GM19035 (cell line): ENCODE measurements around the gene COPB1.

Source experiments
- ATAC-seq: cut with Tn5 transposase; IDR thresholded peaks from one replicate; pipeline ENCODE4 v1.9.1; 2021; ENCODE audit not compliant: unreplicated experiment

Gene COPB1

DNA sequence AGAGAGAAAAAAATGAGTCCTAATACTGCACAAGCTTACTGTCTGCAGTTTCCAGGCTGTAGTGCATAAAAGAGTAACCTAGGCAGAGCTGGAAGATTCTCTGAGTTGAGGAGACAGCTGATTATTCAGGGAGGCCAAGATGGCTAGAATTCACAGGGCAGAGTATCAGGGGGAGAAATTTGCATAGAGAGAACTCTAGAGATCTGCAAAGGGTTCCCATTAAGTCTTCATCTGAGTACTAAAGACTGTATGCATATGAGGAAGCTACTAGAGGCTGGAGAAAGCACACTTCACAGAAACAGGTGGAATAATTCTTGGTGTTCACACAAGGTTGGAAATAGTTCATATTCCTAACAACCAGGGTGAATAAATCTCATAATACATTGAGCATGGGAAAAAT lies 74.0 kb downstream of the COPB1 start:
- no peak for ATAC-seq

DNA sequence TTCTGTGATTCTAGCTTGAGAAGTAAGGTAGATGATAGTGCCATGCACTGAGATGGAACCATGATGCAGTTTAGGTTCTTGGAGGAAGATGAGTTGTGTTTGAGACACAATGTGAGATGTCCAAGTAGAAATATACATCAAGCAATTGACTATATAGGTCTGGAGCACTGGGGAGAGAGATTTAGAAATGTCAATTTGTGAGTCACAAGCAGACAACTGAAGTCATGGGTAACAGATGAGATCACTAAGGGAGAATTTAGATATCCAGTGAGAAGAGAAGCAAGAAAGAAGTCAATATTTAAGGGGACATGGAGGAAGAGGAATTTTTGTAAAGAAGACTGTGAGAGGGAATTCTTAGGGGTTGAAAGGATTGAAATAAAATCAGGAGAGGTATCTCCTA lies 75.5 kb downstream of the COPB1 start:
- ATAC-seq: no peak

DNA sequence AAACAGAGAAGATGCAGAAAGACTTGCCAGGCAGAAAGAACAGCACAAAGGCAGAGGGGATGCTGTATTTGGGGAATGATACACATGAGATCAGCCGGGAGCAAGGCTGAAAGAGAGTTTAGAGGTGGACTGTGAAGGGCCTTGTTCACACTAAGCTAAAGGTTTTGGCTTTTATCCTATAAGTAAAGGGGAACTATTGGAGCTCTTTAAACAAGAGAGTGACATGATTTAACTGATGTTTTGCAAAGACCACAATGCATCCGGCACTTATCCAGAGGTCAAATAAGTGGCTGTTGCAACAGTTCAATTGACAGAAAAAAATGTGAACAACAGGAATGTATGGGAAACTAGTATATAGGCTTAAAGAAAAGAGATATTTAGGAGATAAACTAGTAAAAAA lies 76.0 kb downstream of the COPB1 start:
- no peak for ATAC-seq

DNA sequence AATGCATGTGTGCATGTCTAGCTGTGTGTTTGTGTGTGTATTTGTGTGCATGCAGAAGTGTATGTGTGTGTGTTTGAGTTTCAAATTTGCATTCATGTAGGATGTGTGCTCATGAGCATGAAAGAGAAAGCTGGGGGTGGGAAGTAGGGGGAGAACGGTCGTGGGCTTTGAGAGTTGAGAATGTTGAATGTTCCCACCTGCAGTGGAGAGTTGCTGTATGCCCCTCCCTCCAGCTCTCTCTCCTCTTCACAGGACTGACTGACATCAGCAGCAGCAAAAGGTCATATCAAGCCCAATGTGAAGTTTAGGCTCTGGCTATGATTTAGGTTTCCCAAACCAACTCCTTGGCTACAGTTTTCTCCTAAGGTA lies 76.8 kb downstream of the COPB1 start:
- ATAC-seq: no peak

DNA sequence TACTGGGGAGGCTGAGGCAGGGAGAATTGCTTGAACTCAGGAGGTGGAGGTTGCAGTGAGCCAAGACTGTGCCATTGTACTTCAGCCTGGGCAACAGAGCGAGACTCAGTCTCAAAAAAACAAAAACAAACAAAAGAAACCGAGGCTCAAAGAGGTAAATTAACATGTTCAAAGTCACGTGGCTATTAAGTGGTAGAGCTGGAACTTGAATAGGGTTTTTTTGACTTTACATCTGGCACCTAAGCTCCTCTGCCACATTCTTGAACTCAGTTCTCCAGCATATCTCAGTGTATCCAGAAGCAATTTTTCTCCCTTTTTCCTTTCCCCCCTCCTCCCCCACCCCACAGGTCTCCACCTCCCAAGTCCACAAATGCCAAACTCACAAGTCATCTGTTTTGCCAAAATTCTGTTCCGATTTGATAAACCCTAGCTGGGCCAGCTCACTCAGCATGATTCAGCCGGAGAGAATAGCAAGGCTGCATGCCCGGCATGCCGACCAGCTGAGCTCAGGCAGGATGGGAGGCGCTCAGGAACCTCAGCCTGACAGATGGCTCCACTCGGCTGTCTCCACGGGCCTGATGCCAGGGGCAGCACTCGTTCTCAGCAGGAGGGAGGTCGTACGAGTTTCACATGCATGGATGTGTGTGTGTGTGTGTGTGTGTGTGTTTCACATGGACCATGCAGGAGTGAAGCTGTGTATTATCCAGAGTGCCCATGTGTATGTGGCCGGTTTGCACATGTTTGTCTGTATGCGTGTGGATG lies 77.4 kb downstream of the COPB1 start:
- ATAC-seq: no peak

DNA sequence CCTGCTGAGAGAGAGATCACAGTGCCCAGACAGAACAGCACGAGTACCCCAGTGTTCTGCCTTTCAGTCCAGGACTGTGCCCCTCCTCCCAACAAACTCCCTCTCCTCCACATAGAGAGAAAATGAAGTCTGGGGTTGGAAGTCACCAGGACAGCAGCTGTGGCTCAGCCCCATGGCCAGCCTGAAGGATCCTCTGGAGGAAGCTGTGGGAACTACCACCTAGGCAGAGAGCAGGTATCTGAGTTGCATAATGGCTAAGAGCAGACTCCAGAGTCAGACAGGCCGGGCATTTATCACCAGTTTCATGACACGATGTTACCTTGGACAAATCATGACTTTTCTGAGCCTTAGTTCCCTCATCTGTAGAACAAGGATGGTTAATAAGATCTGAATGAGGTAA lies 79.4 kb downstream of the COPB1 start:
- ATAC-seq: no peak

DNA sequence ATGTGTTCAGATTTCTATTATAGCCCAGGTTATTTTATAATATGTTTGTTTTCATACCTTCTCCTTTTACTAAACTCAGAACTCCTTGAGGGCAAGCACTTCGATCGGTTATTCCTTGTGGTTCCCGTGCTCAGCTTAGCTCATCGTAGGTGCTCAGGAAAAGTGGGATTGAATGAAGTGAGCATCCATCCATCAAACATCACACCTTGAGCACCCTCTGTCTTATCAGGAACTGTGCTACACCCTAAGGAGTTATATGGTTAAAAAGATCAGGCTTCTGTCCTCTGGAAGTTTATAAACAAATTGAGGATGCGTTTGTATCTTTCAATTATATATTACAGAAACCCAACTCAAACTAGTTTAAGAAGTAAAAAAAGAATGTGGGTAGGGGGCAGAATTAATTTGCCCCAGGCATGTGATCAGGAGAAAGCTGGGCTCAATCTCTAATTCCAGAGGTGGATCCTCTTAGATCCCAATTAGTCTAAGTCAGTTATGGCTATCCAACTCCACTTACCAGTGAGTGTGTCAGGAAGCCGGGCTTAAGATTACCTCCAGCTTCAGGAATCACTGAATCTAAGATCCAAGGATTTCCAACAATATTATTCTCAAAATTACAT lies 80.7 kb downstream of the COPB1 start:
- ATAC-seq: no peak

DNA sequence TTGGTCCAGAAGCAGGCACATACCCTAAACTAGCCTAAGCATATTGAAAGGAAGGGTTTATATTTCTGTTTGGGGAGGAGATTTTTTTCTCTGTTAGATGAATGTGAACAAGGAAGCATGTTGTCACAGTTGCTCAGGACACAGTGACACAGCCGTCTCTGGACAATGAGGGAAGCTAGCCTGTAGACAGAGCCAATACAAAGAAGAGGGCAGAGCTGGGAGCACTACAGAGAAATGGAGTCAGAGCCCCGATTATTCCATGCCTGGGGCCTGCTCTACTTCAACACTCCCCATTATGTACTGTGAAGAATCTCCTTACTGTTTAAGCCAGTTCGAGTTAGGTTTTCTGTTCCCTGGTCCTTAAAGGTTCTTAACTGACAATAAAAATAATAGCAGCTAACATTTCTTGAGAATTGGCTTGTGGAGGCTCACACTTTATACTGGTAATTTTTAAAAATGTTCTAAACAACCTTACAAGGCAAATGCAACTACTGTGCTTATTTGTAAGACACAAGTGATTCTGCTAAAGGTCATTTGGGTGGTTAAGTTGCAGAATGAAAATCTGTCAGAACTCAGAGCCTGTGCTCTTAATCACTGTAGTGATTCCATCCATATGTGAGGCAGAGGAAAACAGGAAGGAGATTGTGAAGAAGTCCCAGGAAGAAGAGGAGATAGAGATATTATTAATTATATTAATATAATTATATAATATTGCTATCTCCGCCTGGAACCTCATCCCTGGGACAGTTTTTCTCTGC lies 81.8 kb downstream of the COPB1 start:
- no peak for ATAC-seq

DNA sequence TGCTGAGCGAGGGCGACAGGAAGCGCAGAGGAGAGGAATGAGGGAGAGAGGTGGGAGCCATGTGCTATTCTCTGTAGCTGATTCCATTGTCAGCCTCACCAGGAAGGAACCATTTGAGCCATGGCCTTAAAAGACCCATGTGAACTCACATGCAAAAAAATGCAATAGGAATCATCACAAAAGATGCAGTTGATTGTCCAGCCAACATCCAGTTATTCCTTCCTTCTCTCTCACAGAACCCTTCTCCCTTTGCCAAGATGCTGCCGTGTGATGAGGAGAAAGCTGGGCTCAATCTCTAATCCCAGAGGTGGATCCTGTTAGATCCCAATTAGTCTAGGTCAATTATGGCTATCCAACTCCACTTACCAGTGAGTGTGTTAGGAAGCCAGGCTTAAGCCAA lies 82.4 kb downstream of the COPB1 start:
- ATAC-seq: no peak

DNA sequence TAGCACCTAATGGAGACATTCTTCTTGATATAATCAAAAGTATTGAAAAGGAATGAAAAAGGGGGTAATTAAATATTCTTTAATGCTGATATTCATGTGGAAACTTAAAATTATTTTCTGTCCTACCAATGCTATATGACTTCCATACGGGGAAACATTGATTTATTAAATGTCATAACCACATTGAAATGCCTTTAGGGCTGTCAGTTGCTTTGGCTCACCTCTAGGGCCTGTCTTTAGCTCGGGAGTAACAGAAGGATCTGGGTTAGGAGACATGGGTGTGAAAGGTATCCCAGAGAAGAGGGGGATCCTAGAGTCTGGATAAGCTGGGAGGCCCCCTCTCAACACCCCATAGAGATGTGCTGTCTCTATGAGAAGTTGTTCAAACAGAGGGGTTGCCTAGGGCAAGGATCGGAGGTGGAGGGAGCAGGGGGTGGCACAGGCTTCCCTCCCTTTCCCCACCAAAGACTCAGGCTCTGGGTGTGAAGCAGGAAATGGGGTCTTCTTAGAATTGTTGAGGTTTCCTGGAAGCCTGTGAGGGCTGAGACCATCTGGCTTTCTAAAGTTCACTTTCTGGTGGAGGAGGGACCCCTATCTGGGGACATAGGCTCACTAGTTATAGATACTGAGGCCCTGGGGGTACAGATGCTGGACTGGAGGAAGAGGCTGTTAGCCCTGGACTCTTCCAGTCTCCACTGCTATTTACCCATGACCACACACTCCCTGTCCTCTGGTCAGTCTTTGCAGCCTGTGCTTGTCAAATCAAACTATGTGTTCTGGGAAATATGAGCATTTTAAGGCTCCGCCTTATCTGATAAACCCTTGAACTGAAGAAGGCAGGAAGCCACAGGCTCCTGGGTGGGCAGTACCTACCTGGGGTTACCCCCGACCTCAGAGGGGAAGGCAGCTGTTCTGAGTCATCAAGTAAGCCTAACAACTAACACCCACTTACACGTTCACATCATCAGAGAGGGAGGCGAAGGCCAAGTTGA lies 84.8 kb downstream of the COPB1 start:
- ATAC-seq: peak; percentile 78

DNA sequence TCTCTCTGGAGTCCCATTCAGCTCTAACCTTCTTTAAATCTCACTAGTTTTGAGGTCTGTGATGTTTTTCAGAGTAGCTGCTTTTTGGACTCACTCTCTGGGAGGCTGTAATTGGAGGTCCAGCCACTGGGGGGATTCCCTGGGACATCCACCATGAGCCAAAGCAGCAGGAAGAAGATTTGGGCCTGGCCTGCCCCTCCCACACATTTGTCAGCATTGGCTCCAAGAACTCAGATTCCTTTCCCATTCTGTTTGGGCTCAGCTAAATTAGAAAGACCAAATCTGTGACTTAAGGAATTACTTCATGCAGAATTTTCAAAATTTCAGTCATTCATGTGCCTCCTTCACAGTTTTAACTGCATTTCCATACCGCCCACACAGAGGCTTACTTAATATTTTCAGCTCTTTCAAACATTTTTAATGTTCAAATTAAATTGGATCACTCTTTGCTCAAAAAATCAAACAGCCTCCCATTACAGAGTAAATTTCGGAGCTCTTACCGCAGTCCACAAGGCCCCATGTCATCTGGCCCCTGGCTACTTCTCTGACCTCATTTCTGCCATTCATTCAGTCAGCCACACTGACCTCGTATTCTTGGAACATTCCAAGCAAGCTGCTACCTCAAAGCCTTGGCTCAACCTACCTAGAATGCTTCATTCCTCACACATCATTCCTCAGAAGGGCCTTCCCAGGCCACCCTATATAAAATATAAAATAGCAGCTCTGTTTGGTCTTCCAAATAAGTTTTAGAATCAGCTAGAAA lies 86.1 kb downstream of the COPB1 start:
- no peak for ATAC-seq

DNA sequence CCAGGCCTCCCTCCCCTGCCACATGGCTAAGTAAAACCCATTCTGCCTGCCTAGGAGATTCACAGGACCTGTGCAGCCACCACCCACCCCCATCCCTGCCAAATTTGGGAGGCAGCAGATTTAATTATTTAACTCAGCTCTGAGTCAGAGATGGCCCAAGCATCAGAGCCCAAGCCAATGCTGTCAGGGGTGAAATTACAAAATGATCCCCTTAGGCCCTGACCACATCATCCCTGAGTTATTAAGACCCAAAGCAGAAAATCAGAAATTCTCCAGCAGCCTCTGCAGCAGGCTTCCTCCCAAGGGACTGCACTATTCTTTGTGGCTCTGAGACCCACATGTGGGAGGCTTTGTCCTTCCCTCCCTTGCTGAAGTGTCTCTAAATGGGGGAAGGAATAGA lies 87.8 kb downstream of the COPB1 start:
- ATAC-seq: no peak

DNA sequence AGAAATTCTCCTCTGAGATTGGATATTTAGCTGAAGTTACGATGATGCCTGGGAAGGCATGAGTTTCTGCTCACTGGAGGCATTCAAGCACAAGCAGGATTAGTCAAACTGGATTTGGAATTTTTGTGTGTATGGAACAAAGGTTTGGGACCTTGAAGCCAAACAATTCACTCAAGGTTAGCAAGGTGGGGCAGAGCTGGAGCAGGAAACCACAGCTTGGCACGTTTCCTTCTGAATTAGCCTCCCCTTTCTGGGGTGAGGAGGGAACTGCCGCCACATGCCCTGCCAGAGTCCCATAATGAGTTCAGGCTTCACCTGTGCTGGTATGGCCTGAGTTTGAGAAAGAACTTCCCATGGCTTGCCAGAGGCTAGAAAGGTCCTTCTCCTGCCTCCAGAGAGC lies 89.7 kb downstream of the COPB1 start:
- ATAC-seq: no peak

DNA sequence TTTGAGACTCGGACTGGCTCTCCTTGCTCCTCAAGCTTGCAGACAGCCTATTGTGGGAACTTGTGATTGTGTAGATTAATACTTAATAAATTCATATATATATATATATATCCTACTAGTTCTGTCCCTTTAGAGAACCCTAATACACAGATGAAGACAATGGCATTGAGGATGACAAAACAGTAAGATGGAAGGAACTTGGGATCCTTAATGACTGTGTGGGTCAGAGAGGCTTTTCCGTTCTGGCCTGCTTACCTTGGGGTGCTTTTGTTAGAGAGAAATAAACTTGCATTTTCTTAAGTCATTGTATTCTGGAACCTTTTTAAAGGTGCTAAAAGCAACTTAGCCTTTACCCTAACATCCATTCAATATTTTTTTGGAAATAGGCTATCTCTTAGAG lies 91.0 kb downstream of the COPB1 start:
- no peak for ATAC-seq
